ENCODE results near the gene SLC32A1. TPM values are rescaled to one million over a fixed set of nuclear protein-coding genes. Genes with fewer than 3 reads are reported as not detected.

The SLC32A1 gene
- total and polyA plus RNA-seq, 2 of the 13 experiments (the other 11 are each of a cell fraction or from before 2014, with no cell fraction given) = not detected

DNA sequence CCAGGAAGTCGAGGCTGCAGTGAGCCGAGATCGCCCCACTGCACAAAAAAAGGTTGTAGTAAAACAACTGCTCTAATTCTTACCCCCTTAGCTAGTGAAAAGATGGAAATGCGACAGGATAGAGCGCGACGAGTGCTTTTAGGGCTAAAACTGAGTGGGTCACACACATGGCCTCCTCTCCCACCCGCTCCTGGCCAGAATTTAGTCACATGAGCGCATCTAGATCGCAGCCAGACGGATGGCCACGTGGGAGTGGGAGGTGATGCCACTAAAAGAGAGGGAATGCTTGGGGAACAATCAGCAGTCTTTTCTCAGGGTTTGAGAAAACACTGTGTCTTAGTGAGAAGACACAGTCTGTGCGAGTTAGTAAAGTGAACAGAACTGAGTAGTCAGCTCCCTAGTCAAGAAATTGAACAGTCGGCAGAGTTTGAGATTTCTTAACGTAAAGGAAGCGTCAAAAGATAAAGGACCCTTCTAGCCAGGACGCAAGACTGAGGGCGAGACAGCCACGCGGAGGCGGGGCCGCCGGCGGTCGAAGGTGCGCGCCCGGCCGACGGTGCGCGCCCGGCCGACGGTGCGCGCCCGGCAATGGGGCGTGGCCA lies 23.3 kb downstream of the SLC32A1 start (continued):
- TF ChIP-seq, protein P1, sequence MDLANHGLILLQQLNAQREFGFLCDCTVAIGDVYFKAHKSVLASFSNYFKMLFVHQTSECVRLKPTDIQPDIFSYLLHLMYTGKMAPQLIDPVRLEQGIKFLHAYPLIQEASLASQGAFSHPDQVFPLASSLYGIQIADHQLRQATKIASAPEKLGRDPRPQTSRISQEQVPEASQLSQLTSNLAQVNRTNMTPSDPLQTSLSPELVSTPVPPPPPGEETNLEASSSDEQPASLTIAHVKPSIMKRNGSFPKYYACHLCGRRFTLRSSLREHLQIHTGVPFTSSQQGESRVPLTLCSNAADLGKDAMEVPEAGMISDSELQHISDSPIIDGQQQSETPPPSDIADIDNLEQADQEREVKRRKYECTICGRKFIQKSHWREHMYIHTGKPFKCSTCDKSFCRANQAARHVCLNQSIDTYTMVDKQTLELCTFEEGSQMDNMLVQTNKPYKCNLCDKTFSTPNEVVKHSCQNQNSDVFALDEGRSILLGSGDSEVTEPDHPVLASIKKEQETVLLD (CRISPR knock-in tag; IDR thresholded peaks at IDR 0.05; ENCODE audit: low read depth) = peak; percentile 88
- TF ChIP-seq ZNF644 (CRISPR knock-in tag; IDR thresholded peaks at IDR 0.05; ENCODE audit: low read depth) = no peak
- TF ChIP-seq NCOA5 (CRISPR knock-in tag; IDR thresholded peaks at IDR 0.05) = no peak
- TF ChIP-seq ATM (IDR thresholded peaks at IDR 0.05; ENCODE audit: borderline replicate concordance) = no peak
- no peak for TF ChIP-seq ASH2L (IDR thresholded peaks at IDR 0.05; ENCODE audit: insufficient read length, low read depth, low read length)
- TF ChIP-seq EP300 (IDR thresholded peaks at IDR 0.05; ENCODE audit: low read depth in 2 of 2, low read length in 2 of 2) = 0 out of 4 replicates have a peak, but pooled peaks of 1 of the 2 experiments have one; percentile 7
- 0 out of 2 replicates have a peak, but pooled peaks have one; percentile 16 for TF ChIP-seq EP300 (CRISPR knock-in tag; IDR thresholded peaks at IDR 0.05; ENCODE audit: borderline replicate concordance)
- no peak; the same call in none of the 2 replicates for TF ChIP-seq ZNF431 (CRISPR knock-in tag; IDR thresholded peaks at IDR 0.05; ENCODE audit: borderline replicate concordance, low read depth)
- no peak for TF ChIP-seq ZBTB42 (CRISPR knock-in tag; IDR thresholded peaks at IDR 0.05)
- TF ChIP-seq, protein P2, sequence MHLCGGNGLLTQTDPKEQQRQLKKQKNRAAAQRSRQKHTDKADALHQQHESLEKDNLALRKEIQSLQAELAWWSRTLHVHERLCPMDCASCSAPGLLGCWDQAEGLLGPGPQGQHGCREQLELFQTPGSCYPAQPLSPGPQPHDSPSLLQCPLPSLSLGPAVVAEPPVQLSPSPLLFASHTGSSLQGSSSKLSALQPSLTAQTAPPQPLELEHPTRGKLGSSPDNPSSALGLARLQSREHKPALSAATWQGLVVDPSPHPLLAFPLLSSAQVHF (CRISPR knock-in tag; IDR thresholded peaks at IDR 0.05) = peak; percentile 46; the same call in 1 of the 2 replicates
- no peak for TF ChIP-seq FOSL1 (CRISPR knock-in tag; IDR thresholded peaks at IDR 0.05; ENCODE audit: borderline replicate concordance)
- no peak for TF ChIP-seq PHB2 (IDR thresholded peaks at IDR 0.05; ENCODE audit: partially characterized antibody)
- TF ChIP-seq ZNF207 (IDR thresholded peaks at IDR 0.05; ENCODE audit: borderline replicate concordance) = no peak
- no peak for TF ChIP-seq HNF4A (CRISPR knock-in tag; IDR thresholded peaks at IDR 0.05)
- 0 out of 2 replicates have a peak, but pooled peaks have one; percentile 65 for TF ChIP-seq HOXA9 (CRISPR knock-in tag; IDR thresholded peaks at IDR 0.05; ENCODE audit: borderline replicate concordance)
- no peak for TF ChIP-seq HMG20B (CRISPR knock-in tag; conservative IDR thresholded peaks at IDR 0.05)
- no peak for TF ChIP-seq HCFC1 (IDR thresholded peaks at IDR 0.05; ENCODE audit: low read depth, low read length)
- no peak for TF ChIP-seq ZNF235 (CRISPR knock-in tag; IDR thresholded peaks at IDR 0.05; ENCODE audit: borderline replicate concordance)
- no peak for TF ChIP-seq ZFX (CRISPR knock-in tag; IDR thresholded peaks at IDR 0.05; ENCODE audit: low read depth)
- peak; percentile 50; the same call in 1 of the 3 replicates for TF ChIP-seq MXI1 (IDR thresholded peaks at IDR 0.05; ENCODE audit: borderline replicate concordance, low read depth, low read length)
- no peak for TF ChIP-seq ZNF792 (CRISPR knock-in tag; IDR thresholded peaks at IDR 0.05)
- TF ChIP-seq NCOA2 (CRISPR knock-in tag; IDR thresholded peaks at IDR 0.05) = no peak; the same call in 1 of the 2 replicates
- no peak for TF ChIP-seq NR2F6 (IDR thresholded peaks at IDR 0.05)
- no peak for TF ChIP-seq NR2F6 (CRISPR knock-in tag; IDR thresholded peaks at IDR 0.05)
- TF ChIP-seq, protein P3, sequence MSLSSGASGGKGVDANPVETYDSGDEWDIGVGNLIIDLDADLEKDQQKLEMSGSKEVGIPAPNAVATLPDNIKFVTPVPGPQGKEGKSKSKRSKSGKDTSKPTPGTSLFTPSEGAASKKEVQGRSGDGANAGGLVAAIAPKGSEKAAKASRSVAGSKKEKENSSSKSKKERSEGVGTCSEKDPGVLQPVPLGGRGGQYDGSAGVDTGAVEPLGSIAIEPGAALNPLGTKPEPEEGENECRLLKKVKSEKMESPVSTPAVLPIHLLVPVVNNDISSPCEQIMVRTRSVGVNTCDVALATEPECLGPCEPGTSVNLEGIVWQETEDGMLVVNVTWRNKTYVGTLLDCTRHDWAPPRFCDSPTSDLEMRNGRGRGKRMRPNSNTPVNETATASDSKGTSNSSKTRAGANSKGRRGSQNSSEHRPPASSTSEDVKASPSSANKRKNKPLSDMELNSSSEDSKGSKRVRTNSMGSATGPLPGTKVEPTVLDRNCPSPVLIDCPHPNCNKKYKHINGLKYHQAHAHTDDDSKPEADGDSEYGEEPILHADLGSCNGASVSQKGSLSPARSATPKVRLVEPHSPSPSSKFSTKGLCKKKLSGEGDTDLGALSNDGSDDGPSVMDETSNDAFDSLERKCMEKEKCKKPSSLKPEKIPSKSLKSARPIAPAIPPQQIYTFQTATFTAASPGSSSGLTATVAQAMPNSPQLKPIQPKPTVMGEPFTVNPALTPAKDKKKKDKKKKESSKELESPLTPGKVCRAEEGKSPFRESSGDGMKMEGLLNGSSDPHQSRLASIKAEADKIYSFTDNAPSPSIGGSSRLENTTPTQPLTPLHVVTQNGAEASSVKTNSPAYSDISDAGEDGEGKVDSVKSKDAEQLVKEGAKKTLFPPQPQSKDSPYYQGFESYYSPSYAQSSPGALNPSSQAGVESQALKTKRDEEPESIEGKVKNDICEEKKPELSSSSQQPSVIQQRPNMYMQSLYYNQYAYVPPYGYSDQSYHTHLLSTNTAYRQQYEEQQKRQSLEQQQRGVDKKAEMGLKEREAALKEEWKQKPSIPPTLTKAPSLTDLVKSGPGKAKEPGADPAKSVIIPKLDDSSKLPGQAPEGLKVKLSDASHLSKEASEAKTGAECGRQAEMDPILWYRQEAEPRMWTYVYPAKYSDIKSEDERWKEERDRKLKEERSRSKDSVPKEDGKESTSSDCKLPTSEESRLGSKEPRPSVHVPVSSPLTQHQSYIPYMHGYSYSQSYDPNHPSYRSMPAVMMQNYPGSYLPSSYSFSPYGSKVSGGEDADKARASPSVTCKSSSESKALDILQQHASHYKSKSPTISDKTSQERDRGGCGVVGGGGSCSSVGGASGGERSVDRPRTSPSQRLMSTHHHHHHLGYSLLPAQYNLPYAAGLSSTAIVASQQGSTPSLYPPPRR (CRISPR knock-in tag; IDR thresholded peaks at IDR 0.05; ENCODE audit: borderline replicate concordance) = 0 out of 2 replicates have a peak, but pooled peaks have one; percentile 6
- TF ChIP-seq ZNF605 (CRISPR knock-in tag; IDR thresholded peaks at IDR 0.05) = 0 out of 2 replicates have a peak, but pooled peaks have one; percentile 5
